ENCODE results near the gene WIPF2. TPM values are rescaled to one million over a fixed set of nuclear protein-coding genes. Genes with fewer than 3 reads are reported as not detected.
"Not testable (repeated sequence)": the region's sequence is repeated elsewhere in the genome, so short reads cannot be mapped to it uniquely, and the experiment has no call there.

Gene WIPF2
- total and polyA plus RNA-seq, 12 donors = 5.2 to 30.2 (median 15.2) TPM

- peaks cover 4 to 13% of the 10 kb centered on the region in 2 donors for H3K4me1 ChIP-seq (replicated peaks in 1 of 2)
- intact Hi-C loops (cut with DNase I) = loop anchor here in 1 of 2 donors (10.0 kb wide), 2 partner anchors 163 to 223 kb away; partner anchors contain the start of gene TOP2A
- H3K9me3 ChIP-seq (replicated peaks in 1 of 3) = no peaks in the 10 kb centered on the region
- no peaks in the 10 kb centered on the region for H3K27me3 ChIP-seq
- peak overlapping the region in 2 of 4 donors; percentile 41 to 60 for H3K4me3 ChIP-seq
- DNase-seq = peak; percentile 81 to 92 (median 87)
- 0 to 2% (median 1%) methylated on average over 11 to 60 of the region's 60 CpGs for WGBS, 4 donors
- peak overlapping the region in 4 of 5 donors; percentile 52 to 90 (median 71) for H3K27ac ChIP-seq
- no peaks in the 10 kb centered on the region for H3K36me3 ChIP-seq (replicated peaks in 1 of 2)
- TF ChIP-seq CTCF (IDR thresholded peaks at IDR 0.05) (peak; percentile 40 to 58 (median 56)), POLR2A (IDR thresholded peaks at IDR 0.05) (peak in 1 of 2 donors; percentile 59)
Observed at GRCh38 chr17:40191237-40192208, 27.6 kb upstream of the WIPF2 start.

GRCh38 chr17:40192961-40193360, 26.1 kb upstream of the WIPF2 start:
- intact Hi-C loops (cut with DNase I) = loop anchor here in 1 of 2 donors (10.0 kb wide), 2 partner anchors 162 to 222 kb away; partner anchors contain the start of gene TOP2A
- no peak overlapping the region for H3K27ac ChIP-seq
- no peak for DNase-seq
- H3K4me1 ChIP-seq (replicated peaks in 1 of 2) = peaks cover 4 to 13% of the 10 kb centered on the region in 2 donors
- WGBS, 4 donors = 92 to 100% (median 97%) methylated on average over 1 to 2 of the region's 2 CpGs
- no peaks in the 10 kb centered on the region for H3K27me3 ChIP-seq
- H3K4me3 ChIP-seq = no peak overlapping the region
- H3K9me3 ChIP-seq (replicated peaks in 1 of 3) = no peaks in the 10 kb centered on the region
- H3K36me3 ChIP-seq (replicated peaks in 1 of 2) = no peaks in the 10 kb centered on the region
- TF ChIP-seq CTCF (IDR thresholded peaks at IDR 0.05) = no peak
- TF ChIP-seq POLR2A (IDR thresholded peaks at IDR 0.05) = no peak

- WGBS, 4 donors = 59 to 81% (median 69%) methylated on average over 2 of the region's 2 CpGs
- H3K4me3 ChIP-seq = no peak overlapping the region
- no peaks in the 10 kb centered on the region for H3K27me3 ChIP-seq
- no peak for DNase-seq
- TF ChIP-seq CTCF (IDR thresholded peaks at IDR 0.05) (no peak), POLR2A (IDR thresholded peaks at IDR 0.05) (no peak)
- no peaks in the 10 kb centered on the region for H3K36me3 ChIP-seq (replicated peaks in 1 of 2)
- H3K27ac ChIP-seq = no peak overlapping the region
- intact Hi-C loops (cut with DNase I) = loop anchor here in 1 of 2 donors (10.0 kb wide), 2 partner anchors 160 to 220 kb away; partner anchors contain the start of gene TOP2A
- H3K4me1 ChIP-seq (replicated peaks in 1 of 2) = peaks cover 4 to 13% of the 10 kb centered on the region in 2 donors
- H3K9me3 ChIP-seq (replicated peaks in 1 of 3) = no peaks in the 10 kb centered on the region
Observed at GRCh38 chr17:40194821-40195220, 24.3 kb upstream of the WIPF2 start.

GRCh38 chr17:40197550-40197949, 21.6 kb upstream of the WIPF2 start:
- Histone ChIP-seq H3K4me1 (replicated peaks in 1 of 2) (no peaks in the 10 kb centered on the region), H3K9me3 (replicated peaks in 1 of 3) (no peaks in the 10 kb centered on the region), H3K4me3 (no peak overlapping the region), H3K27me3 (no peaks in the 10 kb centered on the region), H3K36me3 (replicated peaks in 1 of 2) (no peaks in the 10 kb centered on the region), H3K27ac (no peak overlapping the region)
- 50 to 76% (median 65%) methylated on average over 1 of the region's 1 CpG for WGBS, 4 donors
- TF ChIP-seq CTCF (IDR thresholded peaks at IDR 0.05) (no peak), POLR2A (IDR thresholded peaks at IDR 0.05) (no peak)
- intact Hi-C loops (cut with DNase I) = loop anchor here in 1 of 2 donors (10.0 kb wide), 2 partner anchors 157 to 217 kb away; partner anchors contain the start of gene TOP2A
- no peak for DNase-seq

GRCh38 chr17:40197965-40198456, 21.1 kb upstream of the WIPF2 start:
- not testable (repeated sequence) for H3K27me3 ChIP-seq; H3K4me1 ChIP-seq (replicated peaks in 1 of 2); DNase-seq; H3K36me3 ChIP-seq (replicated peaks in 1 of 2); H3K4me3 ChIP-seq; H3K27ac ChIP-seq; H3K9me3 ChIP-seq (replicated peaks in 1 of 3)
- intact Hi-C loops (cut with DNase I) = loop anchor here in 1 of 2 donors (10.0 kb wide), 2 partner anchors 157 to 217 kb away; partner anchors contain the start of gene TOP2A
- 47 to 64% (median 60%) methylated on average over 7 to 8 of the region's 8 CpGs for WGBS, 4 donors

Measured in adrenal gland (tissue), 12 donors.